Measurements from ENCODE around the gene LAMA2. TPM values are rescaled to one million over a fixed set of nuclear protein-coding genes. Genes with fewer than 3 reads are reported as not detected.

LAMA2 gene
- polyA plus RNA-seq, 1 donor from 2014 or later = 0.05 TPM

DNA sequence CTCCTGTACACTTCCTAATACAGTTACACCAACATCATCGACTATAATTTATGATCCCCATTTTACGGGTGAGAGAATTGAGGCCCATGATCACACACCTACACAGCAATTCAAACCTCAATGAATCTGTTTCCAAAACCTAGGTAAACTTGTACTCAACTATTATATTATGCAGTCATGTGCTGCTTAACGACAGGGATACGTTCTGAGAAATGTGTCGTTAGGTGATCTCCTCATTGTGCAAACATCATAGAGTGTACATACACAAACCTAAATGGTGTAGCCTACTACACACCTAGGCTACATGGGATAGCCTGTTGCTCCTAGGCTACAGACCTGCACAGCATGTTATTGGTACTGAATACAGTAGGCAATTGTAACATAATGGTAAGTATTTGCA lies 441.4 kb downstream of the LAMA2 start:
- Mint-ChIP-seq H3K27ac (no peak overlapping the region), H3K4me1 (no peaks in the 10 kb centered on the region), H3K4me3 (no peak overlapping the region), H3K27me3 (no peaks in the 10 kb centered on the region), H3K9me3 (no peaks in the 10 kb centered on the region), H3K36me3 (no peaks in the 10 kb centered on the region)

DNA sequence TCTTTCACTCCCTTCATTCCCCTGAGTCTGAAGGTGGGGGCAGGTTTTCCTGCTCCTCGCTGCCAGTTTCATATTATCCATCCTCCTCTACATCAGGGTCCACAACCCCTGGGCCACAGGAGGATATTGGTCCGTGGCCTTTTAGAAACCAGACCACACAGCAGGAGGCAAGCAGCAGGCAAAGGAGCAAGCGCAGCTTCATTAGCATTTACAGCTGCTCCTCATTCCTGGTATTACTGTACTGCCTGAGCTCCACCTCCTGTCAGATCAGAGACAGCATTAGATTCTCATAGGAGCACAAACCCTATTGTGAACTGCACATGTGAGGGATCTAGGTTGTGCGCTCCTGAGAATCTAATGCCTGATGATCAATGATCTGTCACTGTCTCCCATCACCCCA lies 446.7 kb downstream of the LAMA2 start:
- H3K36me3 Mint-ChIP-seq = no peaks in the 10 kb centered on the region

GRCh38 chr6:129331450-129332138 lies 448.7 kb downstream of the LAMA2 start:
- no peaks in the 10 kb centered on the region for H3K27me3 Mint-ChIP-seq
- H3K9me3 Mint-ChIP-seq = no peaks in the 10 kb centered on the region
- H3K36me3 Mint-ChIP-seq = no peaks in the 10 kb centered on the region
- no peak overlapping the region for H3K27ac Mint-ChIP-seq
- H3K4me1 Mint-ChIP-seq = no peaks in the 10 kb centered on the region
- H3K4me3 Mint-ChIP-seq = no peak overlapping the region

More for the DNA sequence above, 446.7 kb downstream of the LAMA2 start:
- Mint-ChIP-seq H3K9me3 (no peaks in the 10 kb centered on the region), H3K4me3 (no peak overlapping the region), H3K4me1 (no peaks in the 10 kb centered on the region), H3K27me3 (no peaks in the 10 kb centered on the region), H3K27ac (no peak overlapping the region)

DNA sequence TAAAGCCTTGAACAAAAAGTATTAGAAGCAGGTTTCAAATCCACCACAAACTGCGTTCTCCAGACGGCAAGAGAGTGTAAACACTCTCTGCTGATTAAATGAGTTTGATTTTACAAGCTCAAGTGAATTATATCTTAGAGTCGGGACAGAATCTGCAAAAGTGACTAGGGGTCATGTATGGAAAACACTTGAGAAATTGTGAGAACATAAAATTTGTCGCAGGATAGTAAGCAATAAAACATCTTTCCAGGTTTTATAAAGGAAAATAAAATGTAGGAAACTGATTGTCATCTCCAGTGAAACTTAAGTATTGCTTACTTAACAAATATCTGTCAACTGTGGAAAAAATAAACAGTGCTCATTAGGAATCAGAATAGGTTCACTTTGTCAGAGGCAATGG lies 452.9 kb downstream of the LAMA2 start:
- Mint-ChIP-seq H3K27me3 (no peaks in the 10 kb centered on the region), H3K36me3 (no peaks in the 10 kb centered on the region), H3K4me3 (no peak overlapping the region)

GRCh38 chr6:129338683-129339082 lies 455.7 kb downstream of the LAMA2 start:
- Mint-ChIP-seq H3K36me3 (no peaks in the 10 kb centered on the region), H3K4me3 (no peak overlapping the region), H3K9me3 (no peaks in the 10 kb centered on the region), H3K4me1 (peaks cover 0 to 2% (median 0%) of the 10 kb centered on the region in 3 donors), H3K27ac (no peak overlapping the region), H3K27me3 (peaks cover 3% of the 10 kb centered on the region)

More for the DNA sequence above, 452.9 kb downstream of the LAMA2 start:
- H3K27ac Mint-ChIP-seq = no peak overlapping the region
- H3K4me1 Mint-ChIP-seq = peaks cover 0 to 2% (median 0%) of the 10 kb centered on the region in 3 donors
- H3K9me3 Mint-ChIP-seq = no peaks in the 10 kb centered on the region

GRCh38 chr6:129340983-129341382 lies 458.0 kb downstream of the LAMA2 start:
- Mint-ChIP-seq H3K27me3 (peaks cover 3% of the 10 kb centered on the region), H3K4me1 (peaks cover 0 to 2% (median 0%) of the 10 kb centered on the region in 3 donors), H3K9me3 (no peaks in the 10 kb centered on the region), H3K4me3 (no peak overlapping the region), H3K27ac (no peak overlapping the region), H3K36me3 (no peaks in the 10 kb centered on the region)

DNA sequence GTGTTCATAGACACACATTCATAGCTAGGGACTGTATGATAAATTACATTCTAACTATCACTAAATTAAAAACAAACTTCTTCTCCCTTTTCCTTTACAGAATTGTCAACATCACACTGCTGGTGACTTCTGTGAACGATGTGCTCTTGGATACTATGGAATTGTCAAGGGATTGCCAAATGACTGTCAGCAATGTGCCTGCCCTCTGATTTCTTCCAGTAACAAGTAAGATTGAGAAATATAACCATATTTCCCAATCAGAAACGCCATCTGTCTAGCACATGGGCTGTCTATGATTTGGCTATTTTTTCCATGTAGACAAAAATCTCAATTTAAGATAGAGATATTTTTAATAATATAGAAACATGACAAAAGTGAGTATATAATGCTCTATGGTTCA lies 459.3 kb downstream of the LAMA2 start:
- peaks cover 4% of the 10 kb centered on the region for H3K27me3 Mint-ChIP-seq
- H3K27ac Mint-ChIP-seq = no peak overlapping the region
- no peaks in the 10 kb centered on the region for H3K9me3 Mint-ChIP-seq
- H3K36me3 Mint-ChIP-seq = no peaks in the 10 kb centered on the region
- H3K4me1 Mint-ChIP-seq = peaks cover 0 to 3% (median 0%) of the 10 kb centered on the region in 3 donors
- no peak overlapping the region for H3K4me3 Mint-ChIP-seq

DNA sequence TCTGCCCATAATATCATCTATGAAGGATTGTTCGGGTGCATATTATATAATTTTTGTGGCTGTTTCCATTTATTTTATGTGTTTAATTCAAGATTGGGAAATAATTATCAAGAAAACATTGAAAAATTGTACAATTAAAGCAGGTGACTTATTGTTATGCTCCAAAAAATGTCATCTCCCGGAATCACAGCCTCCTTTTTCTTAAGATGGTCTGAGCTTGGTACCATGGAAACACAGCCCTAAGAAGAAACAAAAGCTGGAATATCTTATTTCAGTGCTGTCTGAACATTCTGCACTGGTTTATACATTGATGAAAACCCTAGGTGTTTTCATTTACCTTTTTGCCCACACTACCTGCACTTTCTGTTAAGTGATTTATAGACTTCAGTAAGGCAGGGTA lies 459.9 kb downstream of the LAMA2 start:
- no peaks in the 10 kb centered on the region for H3K36me3 Mint-ChIP-seq
- peaks cover 4% of the 10 kb centered on the region for H3K27me3 Mint-ChIP-seq
- H3K9me3 Mint-ChIP-seq = no peaks in the 10 kb centered on the region
- H3K27ac Mint-ChIP-seq = no peak overlapping the region
- peaks cover 0 to 2% (median 0%) of the 10 kb centered on the region in 3 donors for H3K4me1 Mint-ChIP-seq
- no peak overlapping the region for H3K4me3 Mint-ChIP-seq

- no peak overlapping the region for H3K4me3 Mint-ChIP-seq
- no peak overlapping the region for H3K27ac Mint-ChIP-seq
- no peaks in the 10 kb centered on the region for H3K36me3 Mint-ChIP-seq
- H3K4me1 Mint-ChIP-seq = peaks cover 0 to 2% (median 0%) of the 10 kb centered on the region in 3 donors
- peaks cover 4% of the 10 kb centered on the region for H3K27me3 Mint-ChIP-seq
- no peaks in the 10 kb centered on the region for H3K9me3 Mint-ChIP-seq
Measured at GRCh38 chr6:129344379-129344778, 461.4 kb downstream of the LAMA2 start.

DNA sequence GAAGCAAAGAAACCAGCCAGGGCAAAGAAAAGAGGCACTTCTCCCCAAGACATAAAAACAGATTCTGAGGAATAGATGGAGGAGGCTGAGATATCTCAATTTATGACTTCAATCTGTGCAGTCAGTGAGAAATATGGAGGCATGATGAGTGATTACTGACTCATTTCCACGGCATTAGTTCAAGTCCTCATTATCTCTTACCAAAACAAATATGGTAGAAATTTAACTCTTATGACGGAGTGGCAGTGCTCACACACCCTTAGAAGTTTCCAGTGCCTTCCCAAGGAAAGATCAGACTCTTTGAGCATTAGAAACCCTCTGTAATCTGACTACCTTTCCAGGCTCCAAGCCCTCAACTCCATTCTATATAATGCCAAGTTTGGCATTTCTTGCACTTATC lies 463.0 kb downstream of the LAMA2 start:
- no peaks in the 10 kb centered on the region for H3K9me3 Mint-ChIP-seq
- peaks cover 0 to 2% (median 0%) of the 10 kb centered on the region in 3 donors for H3K4me1 Mint-ChIP-seq
- H3K4me3 Mint-ChIP-seq = no peak overlapping the region
- H3K27ac Mint-ChIP-seq = no peak overlapping the region
- no peaks in the 10 kb centered on the region for H3K36me3 Mint-ChIP-seq
- H3K27me3 Mint-ChIP-seq = peaks cover 4% of the 10 kb centered on the region

- no peak overlapping the region for H3K27ac Mint-ChIP-seq
- H3K36me3 Mint-ChIP-seq = no peaks in the 10 kb centered on the region
- H3K4me3 Mint-ChIP-seq = no peak overlapping the region
- H3K9me3 Mint-ChIP-seq = no peaks in the 10 kb centered on the region
- H3K4me1 Mint-ChIP-seq = peaks cover 0 to 2% (median 0%) of the 10 kb centered on the region in 3 donors
- H3K27me3 Mint-ChIP-seq = peaks cover 1% of the 10 kb centered on the region
Measured at GRCh38 chr6:129346964-129347363, 464.0 kb downstream of the LAMA2 start.

- H3K4me1 Mint-ChIP-seq = peaks cover 0 to 2% (median 0%) of the 10 kb centered on the region in 3 donors
- H3K27me3 Mint-ChIP-seq = peaks cover 1% of the 10 kb centered on the region
- H3K36me3 Mint-ChIP-seq = no peaks in the 10 kb centered on the region
- H3K9me3 Mint-ChIP-seq = no peaks in the 10 kb centered on the region
- H3K4me3 Mint-ChIP-seq = no peak overlapping the region
- no peak overlapping the region for H3K27ac Mint-ChIP-seq
Measured at GRCh38 chr6:129350278-129350677, 467.3 kb downstream of the LAMA2 start.

GRCh38 chr6:129351807-129352206 lies 468.9 kb downstream of the LAMA2 start:
- Mint-ChIP-seq H3K4me3 (no peak overlapping the region), H3K4me1 (peaks cover 0 to 2% (median 0%) of the 10 kb centered on the region in 3 donors), H3K9me3 (no peaks in the 10 kb centered on the region), H3K36me3 (no peaks in the 10 kb centered on the region), H3K27ac (no peak overlapping the region), H3K27me3 (peaks cover 1% of the 10 kb centered on the region)

DNA sequence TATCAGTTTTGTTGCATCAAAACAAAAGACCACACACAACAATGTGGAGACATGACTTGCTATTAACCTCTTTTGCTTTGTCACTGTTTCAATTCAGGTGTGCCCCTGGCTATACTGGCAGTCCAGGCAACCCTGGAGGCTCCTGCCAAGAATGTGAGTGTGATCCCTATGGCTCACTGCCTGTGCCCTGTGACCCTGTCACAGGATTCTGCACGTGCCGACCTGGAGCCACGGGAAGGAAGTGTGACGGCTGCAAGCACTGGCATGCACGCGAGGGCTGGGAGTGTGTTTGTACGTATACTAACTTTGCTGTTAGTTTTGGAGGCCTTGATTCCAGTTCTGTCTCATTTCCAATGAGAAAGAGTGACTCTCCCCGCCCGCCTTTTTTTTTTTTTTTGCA lies 470.1 kb downstream of the LAMA2 start:
- H3K9me3 Mint-ChIP-seq = no peaks in the 10 kb centered on the region
- no peaks in the 10 kb centered on the region for H3K27me3 Mint-ChIP-seq
- no peaks in the 10 kb centered on the region for H3K36me3 Mint-ChIP-seq
- H3K4me3 Mint-ChIP-seq = no peak overlapping the region
- no peaks in the 10 kb centered on the region for H3K4me1 Mint-ChIP-seq
- no peak overlapping the region for H3K27ac Mint-ChIP-seq

DNA sequence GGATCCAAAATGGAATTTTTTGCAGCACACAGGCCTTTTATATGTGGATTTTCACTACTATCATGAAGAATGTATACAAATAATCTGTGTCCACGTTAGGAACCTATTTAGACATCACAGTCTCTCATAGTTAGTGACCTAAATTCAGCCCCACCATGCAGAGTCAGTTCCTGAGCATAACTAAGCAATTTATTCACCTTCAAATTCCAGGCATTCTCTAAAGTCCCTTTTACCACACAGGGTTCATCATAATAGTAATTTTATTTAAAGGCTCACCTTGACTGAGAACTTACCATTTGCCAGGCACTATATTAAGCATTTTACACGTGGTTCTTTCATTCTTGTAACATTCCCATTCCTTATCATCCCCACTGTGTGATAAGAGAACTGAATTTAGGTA lies 473.2 kb downstream of the LAMA2 start:
- H3K27me3 Mint-ChIP-seq = peaks cover 2% of the 10 kb centered on the region
- H3K27ac Mint-ChIP-seq = no peak overlapping the region
- no peaks in the 10 kb centered on the region for H3K9me3 Mint-ChIP-seq
- H3K4me3 Mint-ChIP-seq = no peak overlapping the region
- H3K4me1 Mint-ChIP-seq = no peaks in the 10 kb centered on the region
- no peaks in the 10 kb centered on the region for H3K36me3 Mint-ChIP-seq
